ENCODE measurements around the gene TBX4.

GRCh38 chr17:61413661-61414126, 38.5 kb upstream of the TBX4 start:
- no peak for TF ChIP-seq CTCF (IDR thresholded peaks at IDR 0.05; ENCODE audit: low read depth, low read length, missing input control)
- no peak for TF ChIP-seq MAX (IDR thresholded peaks at IDR 0.05)
- TF ChIP-seq RAD21 (IDR thresholded peaks at IDR 0.05), result no peak
- TF ChIP-seq YY1 (IDR thresholded peaks at IDR 0.05), result no peak
- no peak for TF ChIP-seq ATF3 (IDR thresholded peaks at IDR 0.05)
- TF ChIP-seq EGR1 (IDR thresholded peaks at IDR 0.05; ENCODE audit: low read depth in 2 of 2), result no peak
- no peak for TF ChIP-seq NR2F2 (IDR thresholded peaks at IDR 0.05)
- TF ChIP-seq REST (IDR thresholded peaks at IDR 0.05), result no peak
- no peak for TF ChIP-seq JUND (IDR thresholded peaks at IDR 0.05)

Measured in liver (tissue), 3 donors.